Measurements from ENCODE around the gene MYL5.

DNA sequence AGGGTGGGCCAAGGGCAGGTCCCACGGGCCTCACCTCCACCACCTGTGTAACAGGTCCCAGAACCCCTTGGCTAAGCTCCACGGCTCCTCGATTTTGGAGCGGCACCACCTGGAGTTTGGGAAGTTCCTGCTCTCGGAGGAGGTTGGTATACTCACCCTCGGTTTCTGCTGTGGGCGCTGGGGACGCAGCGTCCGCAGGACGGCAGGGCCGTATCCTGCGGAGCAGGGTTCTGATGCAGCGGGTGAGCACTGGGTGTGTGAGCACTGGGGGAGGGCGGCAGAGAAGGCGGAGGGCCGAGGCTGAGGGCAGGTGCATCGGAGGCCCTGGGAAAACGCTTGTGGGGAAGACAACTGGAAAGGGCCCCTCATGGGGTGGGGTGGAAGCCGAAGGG, 11.3 kb upstream of the MYL5 start:
- TF ChIP-seq, protein P1, sequence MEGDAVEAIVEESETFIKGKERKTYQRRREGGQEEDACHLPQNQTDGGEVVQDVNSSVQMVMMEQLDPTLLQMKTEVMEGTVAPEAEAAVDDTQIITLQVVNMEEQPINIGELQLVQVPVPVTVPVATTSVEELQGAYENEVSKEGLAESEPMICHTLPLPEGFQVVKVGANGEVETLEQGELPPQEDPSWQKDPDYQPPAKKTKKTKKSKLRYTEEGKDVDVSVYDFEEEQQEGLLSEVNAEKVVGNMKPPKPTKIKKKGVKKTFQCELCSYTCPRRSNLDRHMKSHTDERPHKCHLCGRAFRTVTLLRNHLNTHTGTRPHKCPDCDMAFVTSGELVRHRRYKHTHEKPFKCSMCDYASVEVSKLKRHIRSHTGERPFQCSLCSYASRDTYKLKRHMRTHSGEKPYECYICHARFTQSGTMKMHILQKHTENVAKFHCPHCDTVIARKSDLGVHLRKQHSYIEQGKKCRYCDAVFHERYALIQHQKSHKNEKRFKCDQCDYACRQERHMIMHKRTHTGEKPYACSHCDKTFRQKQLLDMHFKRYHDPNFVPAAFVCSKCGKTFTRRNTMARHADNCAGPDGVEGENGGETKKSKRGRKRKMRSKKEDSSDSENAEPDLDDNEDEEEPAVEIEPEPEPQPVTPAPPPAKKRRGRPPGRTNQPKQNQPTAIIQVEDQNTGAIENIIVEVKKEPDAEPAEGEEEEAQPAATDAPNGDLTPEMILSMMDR (IDR thresholded peaks at IDR 0.05; ENCODE audit: borderline replicate concordance, extremely low read depth, low read length, poor library complexity, severe bottlenecking): no peak
- no peak for TF ChIP-seq EZH2 (IDR thresholded peaks at IDR 0.05; ENCODE audit: borderline replicate concordance, low read depth, low read length, severe bottlenecking)
